H9 (cell line): ENCODE results near the gene SNORC. TPM values are rescaled to one million over a fixed set of nuclear protein-coding genes. Genes with fewer than 3 reads are reported as not detected.

Experiments
- DNase-seq: peaks from one replicate; pipeline ENCODE4 v3.0.0-alpha.2; 2017
- H2AFZ ChIP-seq: one replicate; pipeline ENCODE4 v1.6.1; 2013; ENCODE audit warnings: mild to moderate bottlenecking, low read length, control low read depth, moderate library complexity
- H2AK5ac ChIP-seq: 2 replicates; pipeline ENCODE4 v1.6.1; 2013; ENCODE audit warnings: low read length, control low read depth, mixed read lengths; ENCODE audit not compliant: insufficient read length
- H2BK120ac ChIP-seq: one replicate; pipeline ENCODE4 v1.6.1; 2013; ENCODE audit warnings: low read depth, mild to moderate bottlenecking, low read length, control low read depth, inconsistent platforms; ENCODE audit not compliant: poor library complexity, severe bottlenecking
- H2BK12ac ChIP-seq: 2 replicates; pipeline ENCODE4 v1.6.1; 2013; ENCODE audit warnings: low read length, control low read depth, mixed read lengths, low read depth; ENCODE audit not compliant: insufficient read length
- H2BK15ac ChIP-seq: 2 replicates; pipeline ENCODE4 v1.6.1; 2013; ENCODE audit warnings: low read depth, low read length, control low read depth
- H2BK20ac ChIP-seq: one replicate; pipeline ENCODE4 v1.6.1; 2013; ENCODE audit warnings: low read depth, mild to moderate bottlenecking, low read length, control low read depth, inconsistent platforms; ENCODE audit not compliant: poor library complexity, severe bottlenecking
- H2BK5ac ChIP-seq: 2 replicates; pipeline ENCODE4 v1.6.1; 2013; ENCODE audit warnings: low read length, control low read depth, mixed read lengths; ENCODE audit not compliant: insufficient read length
- H3K14ac ChIP-seq: 2 replicates; pipeline ENCODE4 v1.6.1; 2013; ENCODE audit warnings: low read length, control low read depth; ENCODE audit not compliant: insufficient read depth
- H3K18ac ChIP-seq: 2 replicates; pipeline ENCODE4 v1.6.1; 2013; ENCODE audit warnings: low read depth, mild to moderate bottlenecking, mixed read lengths, low read length, control low read depth; ENCODE audit not compliant: insufficient read length
- H3K23ac ChIP-seq: 2 replicates; pipeline ENCODE4 v1.6.1; 2013; ENCODE audit warnings: low read length, control low read depth, mixed read lengths, low read depth; ENCODE audit not compliant: insufficient read length
- H3K23me2 ChIP-seq: 2 replicates; pipeline ENCODE4 v1.6.1; 2013; ENCODE audit warnings: low read depth, mild to moderate bottlenecking, mixed read lengths, low read length, control low read depth; ENCODE audit not compliant: insufficient read length, poor library complexity, severe bottlenecking
- H3K27ac ChIP-seq: 2 replicates; pipeline ENCODE4 v1.5.1; 2013; ENCODE audit warnings: low read length, control low read depth, mixed read lengths, low read depth; ENCODE audit not compliant: insufficient read length
- H3K27me3 ChIP-seq: 2 replicates; pipeline ENCODE4 v1.6.1; 2013; ENCODE audit warnings: low read length, control low read depth, inconsistent platforms; ENCODE audit not compliant: insufficient read depth
- H3K4ac ChIP-seq: 2 replicates; pipeline ENCODE4 v1.6.1; 2013; ENCODE audit warnings: low read depth, mild to moderate bottlenecking, control low read depth, inconsistent platforms, low read length, moderate library complexity
- H3K4me1 ChIP-seq: 2 replicates; pipeline ENCODE4 v1.6.1; 2013; ENCODE audit warnings: low read length, control low read depth, inconsistent platforms; ENCODE audit not compliant: insufficient read depth
- H3K4me2 ChIP-seq: 2 replicates; pipeline ENCODE4 v1.6.1; 2013; ENCODE audit warnings: low read length, control low read depth, mixed read lengths; ENCODE audit not compliant: insufficient read length, insufficient read depth
- H3K56ac ChIP-seq: 2 replicates; pipeline ENCODE4 v1.6.1; 2013; ENCODE audit warnings: low read depth, mild to moderate bottlenecking, mixed read lengths, low read length, control low read depth; ENCODE audit not compliant: insufficient read length
- H3K79me1 ChIP-seq: 2 replicates; pipeline ENCODE4 v1.6.1; 2013; ENCODE audit warnings: low read depth, mild to moderate bottlenecking, moderate library complexity, low read length, control low read depth, inconsistent platforms; ENCODE audit not compliant: insufficient read depth, poor library complexity, severe bottlenecking
- H3K79me2 ChIP-seq: 2 replicates; pipeline ENCODE4 v1.6.1; 2013; ENCODE audit warnings: low read length, control low read depth, inconsistent platforms; ENCODE audit not compliant: insufficient read depth
- H3K9ac ChIP-seq: 2 replicates; pipeline ENCODE4 v1.6.1; 2013; ENCODE audit warnings: low read length, control low read depth, mixed read lengths; ENCODE audit not compliant: insufficient read length; ENCODE audit errors: extremely low read depth
- H3K9me3 ChIP-seq: one replicate; pipeline ENCODE4 v1.6.1; 2013; ENCODE audit warnings: low read depth, low read length, inconsistent platforms; ENCODE audit not compliant: control insufficient read depth
- H3T11ph ChIP-seq: one replicate; pipeline ENCODE4 v1.6.1; 2013; ENCODE audit warnings: mild to moderate bottlenecking, low read length, control low read depth, inconsistent platforms
- H4K20me1 ChIP-seq: one replicate; pipeline ENCODE4 v1.6.1; 2013; ENCODE audit not compliant: control insufficient read depth, insufficient read length, insufficient read depth
- H4K5ac ChIP-seq: 2 replicates; pipeline ENCODE4 v1.6.1; 2013; ENCODE audit warnings: low read depth, mild to moderate bottlenecking, mixed read lengths, low read length, control low read depth; ENCODE audit not compliant: insufficient read length
- H4K8ac ChIP-seq: replicated peaks from 2 replicates; pipeline ENCODE4 v1.6.1; 2013; ENCODE audit warnings: low read length, control low read depth, mixed read lengths, low read depth; ENCODE audit not compliant: insufficient read length
- H4K91ac ChIP-seq: 2 replicates; pipeline ENCODE4 v1.6.1; 2013; ENCODE audit warnings: low read depth, mild to moderate bottlenecking, moderate library complexity, mixed read lengths, low read length, control low read depth; ENCODE audit not compliant: insufficient read length
- H3K27ac Mint-ChIP-seq, 3 experiments: 2 replicates in 2 of 3; 3 replicates in 1 of 3; pipeline ENCODE4 v1.8.0; 2020 to 2021; ENCODE audit warnings: mixed read lengths in 3 of 3, mild to moderate bottlenecking in 1 of 3, moderate library complexity in 1 of 3
- H3K27me3 Mint-ChIP-seq: 2 replicates; pipeline ENCODE4 v1.8.0; 2021; ENCODE audit warnings: low read depth, mild to moderate bottlenecking, moderate library complexity, mixed read lengths
- H3K36me3 Mint-ChIP-seq, 3 experiments: 2 replicates in 2 of 3; 3 replicates in 1 of 3; pipeline ENCODE4 v1.8.0; 2020 to 2021; ENCODE audit warnings: low read depth in 3 of 3, mixed read lengths in 3 of 3; ENCODE audit not compliant: insufficient read depth in 1 of 3
- H3K4me1 Mint-ChIP-seq, 2 experiments: 2 replicates each; pipeline ENCODE4 v1.8.0; 2020; ENCODE audit warnings: mixed read lengths in 2 of 2
- H3K4me3 Mint-ChIP-seq, 2 experiments: 2 replicates in 1 of 2; 3 replicates in 1 of 2; pipeline ENCODE4 v1.8.0; 2020 to 2021; ENCODE audit warnings: mild to moderate bottlenecking in 2 of 2, mixed read lengths in 2 of 2, moderate library complexity in 1 of 2
- H3K9me3 Mint-ChIP-seq, 2 experiments: 2 replicates in 1 of 2; 3 replicates in 1 of 2; pipeline ENCODE4 v1.8.0; 2020; ENCODE audit warnings: mild to moderate bottlenecking in 2 of 2, mixed read lengths in 2 of 2, moderate library complexity in 1 of 2
- WGBS: extraction: QIAGEN DNeasy Blood & Tissue Kit; methylation state at CpG from one replicate; pipeline ENCODE4 v1.1.7; 2013; ENCODE audit warnings: missing lambda C conversion rate, low lambda C conversion rate, mixed read lengths; ENCODE audit not compliant: insufficient read length; ENCODE audit errors: extremely low coverage; 5-methylcytosine and 5-hydroxymethylcytosine counted together
- total RNA-seq: library from RNA; stranded (reverse); gene quantifications from 2 replicates; pipeline ENCODE4 v1.2.1, GENCODE V29; 2021
- TF ChIP-seq, protein P1 (sequence below): fragments of 200-600 bp; sonication (generic); conservative IDR thresholded peaks from 3 replicates; pipeline ENCODE4 v1.8.0; 2021; ENCODE audit warnings: antibody characterized with exemption, mild to moderate bottlenecking

The SNORC gene
- total RNA-seq, 1 experiment from 2014 or later: 1.1 TPM

DNA sequence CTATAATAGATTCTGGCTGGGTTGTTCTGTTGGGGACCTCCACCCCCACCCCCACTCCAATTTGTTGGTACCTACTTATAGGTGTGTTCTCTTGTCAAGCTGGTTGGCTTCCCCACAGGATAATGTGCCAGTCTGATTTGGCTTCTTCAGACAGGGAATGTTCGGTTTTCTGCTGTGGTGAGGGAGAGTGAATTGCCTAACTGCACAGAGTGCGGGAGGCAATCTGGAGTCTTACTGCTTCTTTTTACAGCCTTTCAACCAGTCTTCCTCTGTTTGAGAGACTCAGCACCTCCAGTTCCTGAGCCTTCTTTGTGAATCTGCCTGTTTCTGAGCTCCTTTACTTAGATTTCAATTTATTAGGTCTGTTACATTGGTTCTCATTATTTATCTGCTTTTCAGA lies 27.4 kb upstream of the SNORC start:
- H3K9ac ChIP-seq: no peak overlapping the region
- TF ChIP-seq, protein P1, sequence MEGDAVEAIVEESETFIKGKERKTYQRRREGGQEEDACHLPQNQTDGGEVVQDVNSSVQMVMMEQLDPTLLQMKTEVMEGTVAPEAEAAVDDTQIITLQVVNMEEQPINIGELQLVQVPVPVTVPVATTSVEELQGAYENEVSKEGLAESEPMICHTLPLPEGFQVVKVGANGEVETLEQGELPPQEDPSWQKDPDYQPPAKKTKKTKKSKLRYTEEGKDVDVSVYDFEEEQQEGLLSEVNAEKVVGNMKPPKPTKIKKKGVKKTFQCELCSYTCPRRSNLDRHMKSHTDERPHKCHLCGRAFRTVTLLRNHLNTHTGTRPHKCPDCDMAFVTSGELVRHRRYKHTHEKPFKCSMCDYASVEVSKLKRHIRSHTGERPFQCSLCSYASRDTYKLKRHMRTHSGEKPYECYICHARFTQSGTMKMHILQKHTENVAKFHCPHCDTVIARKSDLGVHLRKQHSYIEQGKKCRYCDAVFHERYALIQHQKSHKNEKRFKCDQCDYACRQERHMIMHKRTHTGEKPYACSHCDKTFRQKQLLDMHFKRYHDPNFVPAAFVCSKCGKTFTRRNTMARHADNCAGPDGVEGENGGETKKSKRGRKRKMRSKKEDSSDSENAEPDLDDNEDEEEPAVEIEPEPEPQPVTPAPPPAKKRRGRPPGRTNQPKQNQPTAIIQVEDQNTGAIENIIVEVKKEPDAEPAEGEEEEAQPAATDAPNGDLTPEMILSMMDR: no peak
- H2BK15ac ChIP-seq: no peak overlapping the region
- no peak overlapping the region for H4K91ac ChIP-seq
- no peak overlapping the region for H3K14ac ChIP-seq
- H3K4me2 ChIP-seq: no peak overlapping the region
- no peaks in the 10 kb centered on the region for H3K23me2 ChIP-seq
- Mint-ChIP-seq H3K9me3 (no peaks in the 10 kb centered on the region), H3K27me3 (no peaks in the 10 kb centered on the region), H3K36me3 (peaks cover 14 to 73% (median 61%) of the 10 kb centered on the region in 3 experiments; a peak in 6 of 7 replicates), H3K4me3 (no peak overlapping the region), H3K4me1 (peaks cover 4 to 7% of the 10 kb centered on the region in 2 experiments; a peak in 2 of 4 replicates), H3K27ac (peak overlapping the region in 1 of 3 experiments; percentile 22; a peak in 2 of 7 replicates)
- no CpG with 5 or more reads among the region's 2 CpGs for WGBS
- no peak overlapping the region for H3K18ac ChIP-seq
- no peak overlapping the region for H3K23ac ChIP-seq
- H3K4ac ChIP-seq: no peak overlapping the region
- no peak overlapping the region for H2BK20ac ChIP-seq
- H3K56ac ChIP-seq: no peak overlapping the region
- H3K79me1 ChIP-seq: no peaks in the 10 kb centered on the region
- no peak overlapping the region for H2AK5ac ChIP-seq
- H2BK12ac ChIP-seq: no peak overlapping the region
- H2AFZ ChIP-seq: no peak overlapping the region
- H3K9me3 ChIP-seq: no peaks in the 10 kb centered on the region
- H4K8ac ChIP-seq: no peak overlapping the region
- H3K27ac ChIP-seq: no peak overlapping the region
- H3K79me2 ChIP-seq: no peaks in the 10 kb centered on the region
- no peaks in the 10 kb centered on the region; the same call in 1 of the 2 replicates for H3K4me1 ChIP-seq
- no peak overlapping the region for H3T11ph ChIP-seq
- no peak for DNase-seq
- H3K27me3 ChIP-seq: no peaks in the 10 kb centered on the region
- H4K5ac ChIP-seq: no peak overlapping the region
- H2BK5ac ChIP-seq: no peak overlapping the region
- no peaks in the 10 kb centered on the region for H4K20me1 ChIP-seq
- H2BK120ac ChIP-seq: no peak overlapping the region
